ENCODE data around the gene ABL1. TPM values are rescaled to one million over a fixed set of nuclear protein-coding genes. Genes with fewer than 3 reads are reported as not detected.

ABL1 gene
- total and polyA plus RNA-seq, 2 of the 13 experiments (the other 11 are each of a cell fraction or from before 2014, with no cell fraction given): 10.8 to 20.4 TPM

DNA sequence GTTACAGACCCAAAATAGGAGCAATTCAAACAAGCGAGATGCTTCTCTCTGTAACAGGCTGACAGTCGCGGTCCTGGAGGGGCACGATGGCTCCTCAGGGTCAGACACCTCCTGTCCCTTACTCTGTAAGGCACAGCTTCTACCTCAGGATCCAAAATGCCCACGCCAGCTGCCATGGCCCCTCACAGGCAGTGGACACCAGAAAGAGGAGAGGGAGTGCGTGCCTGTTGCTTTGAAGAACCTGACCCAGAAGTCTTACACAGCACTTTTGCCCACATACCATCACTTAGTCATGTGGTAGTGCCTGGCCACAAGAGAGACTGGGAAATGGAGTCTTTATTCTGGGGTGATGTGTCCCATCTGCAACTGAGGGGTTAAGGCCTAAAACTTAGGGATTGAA, 11.6 kb upstream of the ABL1 start:
- ATAC-seq (no peak), DNase-seq (ENCODE audit: low spot score) (no peak), FAIRE-seq (no peak)
- in situ Hi-C loops (cut with HindIII; ENCODE audit: extremely low pct_ligation_motif_present, low pct_unique_long_range_greater_than_20kb) (no loop called here), intact Hi-C loops (cut with micrococcal nuclease; ENCODE audit: unreplicated experiment) (no loop called here)
- Histone ChIP-seq H3K4me1 (ENCODE audit: insufficient read depth, low read length) (peaks cover 19% of the 10 kb centered on the region), H4K20me1 (ENCODE audit: insufficient read depth, low read length) (no peaks in the 10 kb centered on the region), H3K9ac (ENCODE audit: insufficient read depth, low read depth, low read length) (no peak overlapping the region), H3K27ac (ENCODE audit: extremely low read length, insufficient read depth, low read length) (no peak overlapping the region), H3K4me2 (ENCODE audit: low read depth, low read length) (no peak overlapping the region), H3K9me3 (ENCODE audit: low read length) (peaks cover 3% of the 10 kb centered on the region), H3K36me3 (replicated peaks in 1 of 2; ENCODE audit: control insufficient read depth in 1 of 2, insufficient read depth in 2 of 2, low read length in 2 of 2) (no peaks in the 10 kb centered on the region), H2AFZ (ENCODE audit: low read length) (no peak overlapping the region), H3K79me2 (ENCODE audit: insufficient read depth, low read length) (no peaks in the 10 kb centered on the region), H3K4me3 (replicated peaks in 1 of 3; ENCODE audit: insufficient read depth in 1 of 3, low read depth in 2 of 3, low read length in 3 of 3) (no peak overlapping the region), H3K27me3 (ENCODE audit: control insufficient read depth in 1 of 2, insufficient read depth in 2 of 2, low read length in 2 of 2) (no peaks in the 10 kb centered on the region)
- BruUV-seq (replicated peaks): no TSS peak
- peak; percentile 18 to 43; a peak in 2 of 4 replicates for TF ChIP-seq MAFK (conservative IDR thresholded peaks at IDR 0.05 in 1 of 2, IDR thresholded peaks at IDR 0.05 in 1 of 2; ENCODE audit: low read length in 2 of 2)
- TF ChIP-seq SNAI1 (CRISPR knock-in tag; IDR thresholded peaks at IDR 0.05; ENCODE audit: borderline replicate concordance): no peak
- TF ChIP-seq ZNF75D (CRISPR knock-in tag; IDR thresholded peaks at IDR 0.05; ENCODE audit: borderline replicate concordance): no peak
- POLR2A ChIA-PET: no interaction called here
- CTCF ChIA-PET (ENCODE audit: low intra/inter-chr PET ratio, low total read pairs): no interaction called here
- WGBS (ENCODE audit: low lambda C conversion rate): over 99% methylated on average over 6 of the region's 6 CpGs

DNA sequence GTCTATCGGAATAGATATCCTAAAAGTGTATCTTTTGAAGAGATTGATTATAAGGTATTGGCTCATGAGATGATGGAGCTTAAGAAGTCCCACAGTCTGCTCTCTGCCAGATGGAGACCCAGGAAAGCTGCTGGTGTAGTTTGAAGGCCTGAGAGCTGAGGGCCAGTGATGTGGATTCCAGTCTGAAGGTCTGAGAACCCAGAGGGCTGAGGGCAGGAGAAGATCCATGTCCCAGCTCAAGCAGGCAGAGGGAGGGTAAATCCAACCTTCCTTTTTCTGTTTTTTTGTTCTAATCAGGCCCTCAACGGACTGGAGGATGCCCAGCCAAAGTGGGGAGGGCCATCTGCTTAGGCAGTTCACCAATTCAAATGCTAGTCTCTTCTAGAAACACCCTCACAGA, 11.0 kb upstream of the ABL1 start:
- Histone ChIP-seq H3K79me2 (ENCODE audit: insufficient read depth, low read length) (no peaks in the 10 kb centered on the region), H2AFZ (ENCODE audit: low read length) (no peak overlapping the region), H3K9me3 (ENCODE audit: low read length) (peaks cover 9% of the 10 kb centered on the region), H3K4me1 (ENCODE audit: insufficient read depth, low read length) (peaks cover 19% of the 10 kb centered on the region), H3K4me2 (ENCODE audit: low read depth, low read length) (no peak overlapping the region), H3K27me3 (ENCODE audit: control insufficient read depth in 1 of 2, insufficient read depth in 2 of 2, low read length in 2 of 2) (no peaks in the 10 kb centered on the region), H3K9ac (ENCODE audit: insufficient read depth, low read depth, low read length) (no peak overlapping the region), H3K36me3 (replicated peaks in 1 of 2; ENCODE audit: control insufficient read depth in 1 of 2, insufficient read depth in 2 of 2, low read length in 2 of 2) (no peaks in the 10 kb centered on the region), H4K20me1 (ENCODE audit: insufficient read depth, low read length) (no peaks in the 10 kb centered on the region), H3K27ac (ENCODE audit: extremely low read length, insufficient read depth, low read length) (no peak overlapping the region), H3K4me3 (replicated peaks in 1 of 3; ENCODE audit: insufficient read depth in 1 of 3, low read depth in 2 of 3, low read length in 3 of 3) (no peak overlapping the region)
- DNase-seq (ENCODE audit: low spot score) (no peak), FAIRE-seq (no peak), ATAC-seq (no peak)
- 89% methylated on average over 2 of the region's 2 CpGs for WGBS (ENCODE audit: low lambda C conversion rate)
- in situ Hi-C loops (cut with HindIII; ENCODE audit: extremely low pct_ligation_motif_present, low pct_unique_long_range_greater_than_20kb): no loop called here
- CTCF ChIA-PET (ENCODE audit: low intra/inter-chr PET ratio, low total read pairs): no interaction called here
- TF ChIP-seq ZFP82 (CRISPR knock-in tag; IDR thresholded peaks at IDR 0.05; ENCODE audit: borderline replicate concordance) (no peak), NFE2L2 (IDR thresholded peaks at IDR 0.05; ENCODE audit: low read length) (no peak), ZNF12 (CRISPR knock-in tag; IDR thresholded peaks at IDR 0.05) (no peak), GPN1 (CRISPR knock-in tag; IDR thresholded peaks at IDR 0.05; ENCODE audit: borderline replicate concordance) (no peak), ZFX (CRISPR knock-in tag; IDR thresholded peaks at IDR 0.05; ENCODE audit: low read depth) (no peak), ARNT (IDR thresholded peaks at IDR 0.05) (no peak), POLR2AphosphoS5 (IDR thresholded peaks at IDR 0.05; ENCODE audit: low read depth, low read length) (no peak), ZNF883 (CRISPR knock-in tag; IDR thresholded peaks at IDR 0.05; ENCODE audit: not compliant biosample characterization) (no peak)
- TF ChIP-seq, protein P1, sequence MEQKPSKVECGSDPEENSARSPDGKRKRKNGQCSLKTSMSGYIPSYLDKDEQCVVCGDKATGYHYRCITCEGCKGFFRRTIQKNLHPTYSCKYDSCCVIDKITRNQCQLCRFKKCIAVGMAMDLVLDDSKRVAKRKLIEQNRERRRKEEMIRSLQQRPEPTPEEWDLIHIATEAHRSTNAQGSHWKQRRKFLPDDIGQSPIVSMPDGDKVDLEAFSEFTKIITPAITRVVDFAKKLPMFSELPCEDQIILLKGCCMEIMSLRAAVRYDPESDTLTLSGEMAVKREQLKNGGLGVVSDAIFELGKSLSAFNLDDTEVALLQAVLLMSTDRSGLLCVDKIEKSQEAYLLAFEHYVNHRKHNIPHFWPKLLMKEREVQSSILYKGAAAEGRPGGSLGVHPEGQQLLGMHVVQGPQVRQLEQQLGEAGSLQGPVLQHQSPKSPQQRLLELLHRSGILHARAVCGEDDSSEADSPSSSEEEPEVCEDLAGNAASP (CRISPR knock-in tag; IDR thresholded peaks at IDR 0.05; ENCODE audit: borderline replicate concordance): no peak
- TF ChIP-seq, protein P2, sequence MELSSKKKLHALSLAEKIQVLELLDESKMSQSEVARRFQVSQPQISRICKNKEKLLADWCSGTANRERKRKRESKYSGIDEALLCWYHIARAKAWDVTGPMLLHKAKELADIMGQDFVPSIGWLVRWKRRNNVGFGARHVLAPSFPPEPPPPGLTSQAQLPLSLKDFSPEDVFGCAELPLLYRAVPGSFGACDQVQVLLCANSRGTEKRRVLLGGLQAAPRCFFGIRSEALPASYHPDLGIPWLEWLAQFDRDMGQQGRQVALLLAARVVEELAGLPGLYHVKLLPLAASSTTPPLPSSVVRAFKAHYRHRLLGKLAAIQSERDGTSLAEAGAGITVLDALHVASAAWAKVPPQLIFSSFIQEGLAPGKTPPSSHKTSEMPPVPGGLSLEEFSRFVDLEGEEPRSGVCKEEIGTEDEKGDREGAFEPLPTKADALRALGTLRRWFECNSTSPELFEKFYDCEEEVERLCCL (CRISPR knock-in tag; IDR thresholded peaks at IDR 0.05; ENCODE audit: borderline replicate concordance): no peak
- POLR2A ChIA-PET: no interaction called here
- intact Hi-C loops (cut with micrococcal nuclease; ENCODE audit: unreplicated experiment): no loop called here
- BruUV-seq (replicated peaks): no TSS peak

Measured in HepG2 (cell line).